Measurements from ENCODE around the gene CA10. TPM values are rescaled to one million over a fixed set of nuclear protein-coding genes. Genes with fewer than 3 reads are reported as not detected.

Gene CA10
- total RNA-seq, 2 donors from 2014 or later: 0.22 to 0.37 TPM

DNA sequence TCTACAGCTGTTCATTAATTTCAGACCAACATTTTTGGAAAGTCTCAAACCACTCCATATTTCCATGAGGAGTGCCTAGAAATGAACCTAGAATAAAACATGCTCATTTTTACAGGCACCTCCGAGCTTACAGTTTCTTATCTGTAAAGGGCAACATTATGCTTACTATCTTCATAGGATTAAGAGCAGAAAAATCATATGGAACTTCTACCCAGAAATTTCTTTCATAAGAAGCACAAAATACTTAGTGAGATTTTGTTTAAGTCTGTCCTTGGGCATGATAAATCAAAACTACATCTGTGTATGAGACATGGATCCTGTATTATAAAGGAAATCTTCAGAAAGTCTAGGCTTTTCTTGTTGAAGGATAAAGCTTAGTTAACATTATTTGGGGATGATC, 187.4 kb downstream of the CA10 start:
- H3K4me3 ChIP-seq (ENCODE audit: low read length): no peak overlapping the region
- Mint-ChIP-seq H3K4me1 (no peaks in the 10 kb centered on the region), H3K36me3 (ENCODE audit: low read depth) (no peaks in the 10 kb centered on the region), H3K4me3 (no peak overlapping the region), H3K27me3 (ENCODE audit: insufficient read depth) (no peaks in the 10 kb centered on the region), H3K27ac (no peak overlapping the region), H3K9me3 (peaks cover 5% of the 10 kb centered on the region)
- H3K9me3 ChIP-seq (ENCODE audit: control insufficient read depth, low read length): peaks cover under 1% of the 10 kb centered on the region
- no peak for DNase-seq
- 64% methylated on average over 1 of the region's 1 CpG; no CpG with 5 or more reads in 1 of the 2 experiments for WGBS, 2 experiments (ENCODE audit: insufficient coverage in 1 of 2, insufficient read length in 1 of 2)
- no peaks in the 10 kb centered on the region for H3K4me1 ChIP-seq (ENCODE audit: control insufficient read depth, insufficient read depth, low read length)
- no peaks in the 10 kb centered on the region for H3K36me3 ChIP-seq (ENCODE audit: control insufficient read depth, insufficient read depth, low read length)
- no peaks in the 10 kb centered on the region for H3K27me3 ChIP-seq (ENCODE audit: control insufficient read depth, insufficient read depth, low read length, poor library complexity, severe bottlenecking)
- no peak for TF ChIP-seq CTCF (conservative IDR thresholded peaks at IDR 0.05)
- no peak overlapping the region for H3K27ac ChIP-seq (ENCODE audit: low read depth, low read length)
- no peak overlapping the region for H3K9ac ChIP-seq (ENCODE audit: extremely low read depth, low read length, poor library complexity, severe bottlenecking)

GRCh38 chr17:51961689-51962088, 196.8 kb downstream of the CA10 start:
- Histone ChIP-seq H3K9me3 (ENCODE audit: control insufficient read depth, low read length) (peaks cover 36% of the 10 kb centered on the region), H3K9ac (ENCODE audit: extremely low read depth, low read length, poor library complexity, severe bottlenecking) (no peak overlapping the region), H3K27me3 (ENCODE audit: control insufficient read depth, insufficient read depth, low read length, poor library complexity, severe bottlenecking) (no peaks in the 10 kb centered on the region), H3K36me3 (ENCODE audit: control insufficient read depth, insufficient read depth, low read length) (no peaks in the 10 kb centered on the region), H3K4me1 (ENCODE audit: control insufficient read depth, insufficient read depth, low read length) (no peaks in the 10 kb centered on the region), H3K4me3 (ENCODE audit: low read length) (no peak overlapping the region), H3K27ac (ENCODE audit: low read depth, low read length) (no peak overlapping the region)
- no peak for DNase-seq
- Mint-ChIP-seq H3K4me3 (no peak overlapping the region), H3K9me3 (peaks cover 27% of the 10 kb centered on the region), H3K27me3 (ENCODE audit: insufficient read depth) (peaks cover 4% of the 10 kb centered on the region), H3K27ac (no peak overlapping the region), H3K36me3 (ENCODE audit: low read depth) (no peaks in the 10 kb centered on the region), H3K4me1 (no peaks in the 10 kb centered on the region)
- 80 to 89% methylated on average over 2 to 7 of the region's 7 CpGs for WGBS, 2 experiments (ENCODE audit: insufficient coverage in 1 of 2, insufficient read length in 1 of 2)
- TF ChIP-seq CTCF (conservative IDR thresholded peaks at IDR 0.05): no peak

GRCh38 chr17:51957786-51958185, 200.7 kb downstream of the CA10 start:
- Mint-ChIP-seq H3K9me3 (peaks cover 20% of the 10 kb centered on the region), H3K36me3 (ENCODE audit: low read depth) (no peaks in the 10 kb centered on the region), H3K27me3 (ENCODE audit: insufficient read depth) (no peaks in the 10 kb centered on the region), H3K4me1 (no peaks in the 10 kb centered on the region), H3K4me3 (no peak overlapping the region), H3K27ac (no peak overlapping the region)
- WGBS, 2 experiments (ENCODE audit: insufficient coverage in 1 of 2, insufficient read length in 1 of 2): 75 to 83% methylated on average over 3 to 5 of the region's 5 CpGs
- no peak for DNase-seq
- Histone ChIP-seq H3K36me3 (ENCODE audit: control insufficient read depth, insufficient read depth, low read length) (no peaks in the 10 kb centered on the region), H3K27ac (ENCODE audit: low read depth, low read length) (no peak overlapping the region), H3K9ac (ENCODE audit: extremely low read depth, low read length, poor library complexity, severe bottlenecking) (no peak overlapping the region), H3K9me3 (ENCODE audit: control insufficient read depth, low read length) (peaks cover 21% of the 10 kb centered on the region), H3K4me3 (ENCODE audit: low read length) (no peak overlapping the region), H3K4me1 (ENCODE audit: control insufficient read depth, insufficient read depth, low read length) (no peaks in the 10 kb centered on the region), H3K27me3 (ENCODE audit: control insufficient read depth, insufficient read depth, low read length, poor library complexity, severe bottlenecking) (no peaks in the 10 kb centered on the region)
- no peak for TF ChIP-seq CTCF (conservative IDR thresholded peaks at IDR 0.05)
